Hepatocyte (in vitro differentiated cells): ENCODE measurements around the gene PRKCA. TPM values are rescaled to one million over a fixed set of nuclear protein-coding genes. Genes with fewer than 3 reads are reported as not detected.

Experiments used
- DNase-seq: peaks from one replicate; pipeline ENCODE4 v3.0.0-alpha.2; 2016; ENCODE audit warnings: low spot score
- H2AFZ ChIP-seq: fragments of 200-600 bp; sonication (generic); 2 replicates; pipeline ENCODE4 v1.6.0; 2016; ENCODE audit warnings: antibody characterized with exemption, mild to moderate bottlenecking
- H3K27ac ChIP-seq: fragments of 200-600 bp; sonication (generic); 2 replicates; pipeline ENCODE4 v1.5.1; 2016; ENCODE audit warnings: mild to moderate bottlenecking
- H3K27me3 ChIP-seq: fragments of 200-600 bp; sonication (generic); 2 replicates; pipeline ENCODE4 v1.6.1; 2016
- H3K36me3 ChIP-seq: fragments of 200-600 bp; sonication (generic); replicated peaks from 2 replicates; pipeline ENCODE4 v1.5.1; 2016; ENCODE audit warnings: low read depth; ENCODE audit not compliant: insufficient read depth
- H3K4me1 ChIP-seq: fragments of 200-600 bp; sonication (generic); 2 replicates; pipeline ENCODE4 v1.5.1; 2016; ENCODE audit warnings: mild to moderate bottlenecking, moderate library complexity; ENCODE audit not compliant: insufficient read depth
- H3K4me2 ChIP-seq: fragments of 200-600 bp; sonication (generic); 2 replicates; pipeline ENCODE4 v1.6.0; 2016
- H3K4me3 ChIP-seq: fragments of 200-600 bp; sonication (generic); 2 replicates; pipeline ENCODE4 v1.5.1; 2016; ENCODE audit warnings: mild to moderate bottlenecking
- H3K79me2 ChIP-seq: fragments of 200-600 bp; sonication (generic); 2 replicates; pipeline ENCODE4 v1.6.0; 2017; ENCODE audit warnings: mild to moderate bottlenecking
- H3K9me2 ChIP-seq: fragments of 200-600 bp; sonication (generic); replicated peaks from 2 replicates; pipeline ENCODE4 v1.6.0; 2017; ENCODE audit warnings: mild to moderate bottlenecking; ENCODE audit not compliant: insufficient read depth
- H3K9me3 ChIP-seq: fragments of 200-600 bp; sonication (generic); 2 replicates; pipeline ENCODE4 v1.5.1; 2016; ENCODE audit warnings: low read depth, mild to moderate bottlenecking
- H4K20me1 ChIP-seq: fragments of 200-600 bp; sonication (generic); 2 replicates; pipeline ENCODE4 v1.6.0; 2016; ENCODE audit warnings: mild to moderate bottlenecking; ENCODE audit not compliant: insufficient read depth, poor library complexity, severe bottlenecking
- CTCF ChIP-seq: fragments of 200-600 bp; sonication (generic); IDR thresholded peaks from 2 replicates; pipeline ENCODE4 v1.5.1; 2016; ENCODE audit warnings: antibody characterized with exemption, mild to moderate bottlenecking; ENCODE audit not compliant: poor library complexity
- EZH2 ChIP-seq: fragments of 200-600 bp; sonication (generic); IDR thresholded peaks from 2 replicates; pipeline ENCODE4 v1.6.1; 2016; ENCODE audit warnings: antibody characterized with exemption, mild to moderate bottlenecking, borderline replicate concordance
- EZH2phosphoT487 ChIP-seq: fragments of 200-600 bp; sonication (generic); IDR thresholded peaks from one replicate; pipeline ENCODE4 v1.6.1; 2018; ENCODE audit warnings: antibody characterized with exemption, mild to moderate bottlenecking, low read depth, moderate library complexity; ENCODE audit not compliant: unreplicated experiment, severe bottlenecking
- WGBS: methylation state at CpG from one replicate; pipeline ENCODE4 v1.1.6; 2016; ENCODE audit warnings: low lambda C conversion rate; ENCODE audit errors: missing lambda C conversion rate; 5-methylcytosine and 5-hydroxymethylcytosine counted together
- polyA plus RNA-seq: library from polyadenylated mRNA; unstranded; fragments of >200 nt; fragmentation: Nextera tagmentation; extraction: Ambion mirVana; gene quantifications from 2 replicates; pipeline ENCODE4 v1.2.1, GENCODE V29; 2016
- total RNA-seq: library from RNA; depleted of rRNA; stranded (reverse); fragments of >200 nt; gene quantifications from 2 replicates; pipeline ENCODE4 v1.2.3, GENCODE V29; 2014

The PRKCA gene
- total and polyA plus RNA-seq, 2 experiments from 2014 or later, result 5.9 to 18.5 TPM

- no peaks in the 10 kb centered on the region for H3K4me1 ChIP-seq
- no peak overlapping the region for H3K27ac ChIP-seq
- TF ChIP-seq EZH2phosphoT487 (no peak), EZH2 (no peak), CTCF (no peak)
- no peaks in the 10 kb centered on the region for H3K36me3 ChIP-seq
- H3K9me2 ChIP-seq, result no peaks in the 10 kb centered on the region
- H2AFZ ChIP-seq, result no peak overlapping the region
- H3K4me2 ChIP-seq, result no peak overlapping the region
- no peak overlapping the region for H3K4me3 ChIP-seq
- no peak for DNase-seq
- 98% methylated on average over 7 of the region's 7 CpGs for WGBS
- no peaks in the 10 kb centered on the region for H3K9me3 ChIP-seq
- no peaks in the 10 kb centered on the region for H4K20me1 ChIP-seq
- no peaks in the 10 kb centered on the region for H3K79me2 ChIP-seq
- no peaks in the 10 kb centered on the region for H3K27me3 ChIP-seq
Measured at GRCh38 chr17:66750116-66750515, 447.7 kb downstream of the PRKCA start.

GRCh38 chr17:66750781-66751543, 448.5 kb downstream of the PRKCA start:
- Histone ChIP-seq H3K27me3 (no peaks in the 10 kb centered on the region), H2AFZ (no peak overlapping the region), H3K4me1 (no peaks in the 10 kb centered on the region), H3K4me2 (no peak overlapping the region), H3K9me2 (no peaks in the 10 kb centered on the region), H3K4me3 (no peak overlapping the region), H3K79me2 (no peaks in the 10 kb centered on the region), H3K27ac (no peak overlapping the region), H4K20me1 (no peaks in the 10 kb centered on the region), H3K36me3 (no peaks in the 10 kb centered on the region), H3K9me3 (no peaks in the 10 kb centered on the region)
- no peak for DNase-seq
- TF ChIP-seq EZH2phosphoT487 (no peak), CTCF (no peak), EZH2 (no peak)
- 93% methylated on average over 11 of the region's 11 CpGs for WGBS

- H3K9me3 ChIP-seq, result no peaks in the 10 kb centered on the region
- no peak overlapping the region for H3K4me2 ChIP-seq
- no peak overlapping the region for H3K27ac ChIP-seq
- no peaks in the 10 kb centered on the region for H3K36me3 ChIP-seq
- no peak overlapping the region for H2AFZ ChIP-seq
- no peaks in the 10 kb centered on the region for H3K27me3 ChIP-seq
- 88% methylated on average over 3 of the region's 3 CpGs for WGBS
- no peaks in the 10 kb centered on the region for H3K4me1 ChIP-seq
- DNase-seq, result no peak
- H3K4me3 ChIP-seq, result no peak overlapping the region
- no peaks in the 10 kb centered on the region for H4K20me1 ChIP-seq
- TF ChIP-seq CTCF, result no peak
- TF ChIP-seq EZH2phosphoT487, result no peak
- TF ChIP-seq EZH2, result no peak
- no peaks in the 10 kb centered on the region for H3K79me2 ChIP-seq
- no peaks in the 10 kb centered on the region for H3K9me2 ChIP-seq
Measured at GRCh38 chr17:66751771-66752170, 449.4 kb downstream of the PRKCA start.

DNA sequence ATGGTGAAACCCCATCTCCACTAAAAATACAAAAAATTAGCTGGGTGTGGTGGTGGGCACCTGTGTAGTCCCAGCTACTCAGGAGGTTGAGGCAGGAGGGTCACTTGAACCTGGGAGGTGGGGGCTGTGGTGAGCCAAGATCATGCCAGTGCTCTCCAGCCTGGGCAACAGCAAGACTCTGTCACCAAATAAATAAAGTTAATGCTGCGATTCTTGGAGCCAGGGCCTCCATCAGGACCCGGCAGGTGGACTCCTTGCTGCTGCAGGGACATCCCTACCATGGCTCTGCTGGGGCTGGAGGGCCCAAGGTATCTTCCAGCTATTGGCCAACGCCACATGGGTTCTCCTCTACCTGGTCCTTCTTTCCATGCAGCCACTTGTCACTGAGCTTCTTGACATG, 450.0 kb downstream of the PRKCA start:
- Histone ChIP-seq H3K27ac (no peak overlapping the region), H3K4me3 (no peak overlapping the region), H4K20me1 (no peaks in the 10 kb centered on the region), H2AFZ (no peak overlapping the region), H3K36me3 (no peaks in the 10 kb centered on the region), H3K9me2 (no peaks in the 10 kb centered on the region), H3K9me3 (no peaks in the 10 kb centered on the region), H3K79me2 (no peaks in the 10 kb centered on the region), H3K4me2 (no peak overlapping the region), H3K27me3 (no peaks in the 10 kb centered on the region), H3K4me1 (no peaks in the 10 kb centered on the region)
- DNase-seq, result no peak
- TF ChIP-seq CTCF (no peak), EZH2 (no peak), EZH2phosphoT487 (no peak)
- WGBS, result 82% methylated on average over 3 of the region's 3 CpGs
